ENCODE results near the gene FAM3C. TPM values are rescaled to one million over a fixed set of nuclear protein-coding genes. Genes with fewer than 3 reads are reported as not detected.
A peak's percentile ranks its signal among the peaks of the same experiment; 100 is the strongest.

The FAM3C gene
- total RNA-seq, 1 donor from 2014 or later, result 42.6 TPM

DNA sequence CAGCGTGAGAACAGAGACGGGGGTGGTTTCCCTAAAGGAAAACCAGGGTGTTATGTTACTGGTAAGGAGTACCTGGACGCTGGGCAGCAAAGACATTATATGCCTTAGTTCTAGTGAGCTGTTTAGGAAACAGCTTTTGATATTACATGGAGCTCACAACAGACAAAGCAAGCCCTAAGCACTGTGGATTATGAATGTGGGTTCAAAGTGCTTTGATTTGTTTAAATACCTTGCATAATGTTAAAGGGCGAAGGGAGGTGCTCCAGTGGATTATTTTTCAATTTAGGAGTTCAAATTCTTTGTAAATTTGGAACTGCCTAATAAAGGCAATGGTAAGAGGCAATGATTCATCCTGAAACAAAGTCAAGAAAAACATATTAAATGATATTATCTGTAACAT is 53.5 kb downstream of the FAM3C start:
- FAIRE-seq (no peak), DNase-seq (ENCODE audit: low read depth) (no peak)
- TF ChIP-seq CTCF (IDR thresholded peaks at IDR 0.05; ENCODE audit: insufficient read depth, low read length, severe bottlenecking), result no peak
- Histone ChIP-seq H3K4me3 (ENCODE audit: low read depth, low read length) (no peak overlapping the region), H3K27me3 (ENCODE audit: control insufficient read depth, insufficient read depth, low read length) (no peaks in the 10 kb centered on the region), H3K36me3 (ENCODE audit: control insufficient read depth, insufficient read depth, low read length) (peaks cover 3% of the 10 kb centered on the region)

- no peaks in the 10 kb centered on the region for H3K27me3 ChIP-seq (ENCODE audit: control insufficient read depth, insufficient read depth, low read length)
- DNase-seq (ENCODE audit: low read depth) (no peak), FAIRE-seq (no peak)
- peaks cover 3% of the 10 kb centered on the region for H3K36me3 ChIP-seq (ENCODE audit: control insufficient read depth, insufficient read depth, low read length)
- TF ChIP-seq CTCF (IDR thresholded peaks at IDR 0.05; ENCODE audit: insufficient read depth, low read length, severe bottlenecking), result no peak
- no peak overlapping the region for H3K4me3 ChIP-seq (ENCODE audit: low read depth, low read length)
These were observed 54.2 kb downstream of the FAM3C start for GRCh38 chr7:121341933-121342332.

DNA sequence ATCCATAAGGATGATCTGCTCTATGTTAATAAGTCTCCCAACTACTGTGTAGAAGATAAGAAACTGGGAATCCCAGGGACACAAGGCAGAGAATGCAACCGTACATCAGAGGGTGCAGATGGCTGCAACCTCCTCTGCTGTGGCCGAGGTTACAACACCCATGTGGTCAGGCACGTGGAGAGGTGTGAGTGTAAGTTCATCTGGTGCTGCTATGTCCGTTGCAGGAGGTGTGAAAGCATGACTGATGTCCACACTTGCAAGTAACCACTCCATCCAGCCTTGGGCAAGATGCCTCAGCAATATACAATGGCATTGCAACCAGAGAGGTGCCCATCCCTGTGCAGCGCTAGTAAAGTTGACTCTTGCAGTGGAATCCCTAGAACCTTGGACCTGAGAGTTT is 57.0 kb downstream of the FAM3C start:
- no peak for TF ChIP-seq CTCF (IDR thresholded peaks at IDR 0.05; ENCODE audit: insufficient read depth, low read length, severe bottlenecking)
- Histone ChIP-seq H3K4me3 (ENCODE audit: low read depth, low read length) (no peak overlapping the region), H3K27me3 (ENCODE audit: control insufficient read depth, insufficient read depth, low read length) (peaks cover 1% of the 10 kb centered on the region), H3K36me3 (ENCODE audit: control insufficient read depth, insufficient read depth, low read length) (no peaks in the 10 kb centered on the region)
- DNase-seq (ENCODE audit: low read depth), result no peak
- no peak for FAIRE-seq

DNA sequence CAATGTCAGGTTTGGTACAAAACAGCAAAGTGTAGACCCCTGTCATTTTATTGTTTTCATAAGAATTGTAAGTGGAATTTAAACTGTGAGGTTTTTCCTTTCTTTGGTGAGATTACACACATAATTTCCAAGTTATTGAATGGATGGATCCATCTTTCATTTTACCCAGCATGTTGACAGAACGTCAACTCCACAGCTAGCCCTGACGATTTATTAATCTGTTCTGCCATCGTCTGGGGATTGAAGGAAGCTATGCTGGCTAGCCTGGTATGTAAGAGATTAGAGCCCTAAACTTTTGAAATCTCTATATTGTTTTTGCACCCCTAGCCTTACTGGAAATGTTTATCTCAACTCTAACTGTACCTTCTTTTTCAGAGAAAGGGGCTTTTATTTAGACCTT is 58.7 kb downstream of the FAM3C start:
- Histone ChIP-seq H3K27me3 (ENCODE audit: control insufficient read depth, insufficient read depth, low read length) (peaks cover 1% of the 10 kb centered on the region), H3K4me3 (ENCODE audit: low read depth, low read length) (no peak overlapping the region), H3K36me3 (ENCODE audit: control insufficient read depth, insufficient read depth, low read length) (no peaks in the 10 kb centered on the region)
- FAIRE-seq, result no peak
- peak; percentile 29 for DNase-seq (ENCODE audit: low read depth)
- peak; percentile 23 for TF ChIP-seq CTCF (IDR thresholded peaks at IDR 0.05; ENCODE audit: insufficient read depth, low read length, severe bottlenecking)

DNA sequence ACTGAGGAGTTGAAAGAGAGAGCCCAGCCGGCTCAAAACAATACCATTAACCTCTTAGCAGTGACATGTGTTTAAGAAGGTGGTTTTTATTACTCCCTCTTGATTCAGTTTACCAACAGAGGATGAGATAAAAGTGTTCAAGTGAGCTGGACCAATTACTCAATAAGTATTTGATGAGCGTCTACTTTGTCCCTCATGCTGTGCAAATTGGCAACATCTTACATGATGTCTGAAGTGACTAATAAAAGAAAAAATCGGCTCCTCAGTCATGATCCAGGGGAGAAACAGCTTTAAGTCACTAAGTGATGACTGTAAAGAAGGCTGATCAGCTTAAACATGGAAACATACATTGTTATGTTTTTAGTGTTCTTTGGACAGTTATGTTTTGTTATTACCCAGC is 59.5 kb downstream of the FAM3C start:
- H3K36me3 ChIP-seq (ENCODE audit: control insufficient read depth, insufficient read depth, low read length), result no peaks in the 10 kb centered on the region
- TF ChIP-seq CTCF (IDR thresholded peaks at IDR 0.05; ENCODE audit: insufficient read depth, low read length, severe bottlenecking), result no peak
- peaks cover 2% of the 10 kb centered on the region for H3K27me3 ChIP-seq (ENCODE audit: control insufficient read depth, insufficient read depth, low read length)
- DNase-seq (ENCODE audit: low read depth) (no peak), FAIRE-seq (no peak)
- no peak overlapping the region for H3K4me3 ChIP-seq (ENCODE audit: low read depth, low read length)

DNA sequence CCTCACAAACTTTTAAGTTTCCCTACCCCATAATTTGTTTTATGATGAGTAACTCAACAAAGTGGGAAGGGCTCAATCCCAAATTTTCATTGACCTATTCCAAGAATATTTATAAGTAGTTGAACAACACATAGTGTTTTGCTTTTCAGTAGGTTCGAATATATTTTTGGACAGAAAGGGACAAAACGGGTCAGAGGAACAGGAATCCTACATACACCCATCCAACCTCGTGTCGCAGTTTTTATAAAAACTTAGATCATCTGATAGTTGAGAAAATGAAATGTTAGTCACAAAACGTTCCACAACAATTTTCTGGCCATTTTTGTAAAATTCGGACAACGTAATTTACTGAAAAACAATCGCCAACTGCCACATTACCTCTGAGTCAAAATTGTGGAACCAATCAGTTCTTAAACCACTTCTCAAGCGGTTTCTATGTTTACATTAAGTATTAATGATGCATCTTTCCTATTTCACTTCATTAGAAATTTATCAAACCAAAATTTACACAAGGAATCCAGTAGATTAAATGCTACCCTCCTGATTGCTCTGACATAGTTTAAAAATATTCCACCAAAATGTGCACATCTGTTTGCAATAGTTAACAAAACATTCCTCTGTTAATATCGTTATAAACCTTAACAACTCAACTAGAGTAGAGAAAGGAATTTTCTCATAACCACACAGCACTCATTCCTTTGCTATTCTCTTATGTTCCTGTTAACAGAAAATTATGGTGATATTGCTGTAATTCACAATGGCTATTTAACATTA is 61.0 kb downstream of the FAM3C start:
- H3K27me3 ChIP-seq (ENCODE audit: control insufficient read depth, insufficient read depth, low read length), result peaks cover 7% of the 10 kb centered on the region
- no peak for FAIRE-seq
- TF ChIP-seq CTCF (IDR thresholded peaks at IDR 0.05; ENCODE audit: insufficient read depth, low read length, severe bottlenecking), result no peak

More for the DNA sequence above, 61.0 kb downstream of the FAM3C start:
- Histone ChIP-seq H3K4me3 (ENCODE audit: low read depth, low read length) (no peak overlapping the region), H3K36me3 (ENCODE audit: control insufficient read depth, insufficient read depth, low read length) (no peaks in the 10 kb centered on the region)
- no peak for DNase-seq (ENCODE audit: low read depth)
